Measurements from ENCODE around the gene AFP.
"Not testable (repeated sequence)": the region's sequence is repeated elsewhere in the genome, so short reads cannot be mapped to it uniquely, and the experiment has no call there.

Gene AFP

GRCh38 chr4:73435984-73436383 is at the start of gene AFP:
AFP (plus strand) TSS chr4:73436221; CDS start chr4:73436263, 42 bp downstream.
- DNase-seq = no peak

- no peak for DNase-seq
Measured at GRCh38 chr4:73387552-73387951, 48.5 kb upstream of the AFP start.

- no peak for DNase-seq
Measured at GRCh38 chr4:73388887-73389286, 47.1 kb upstream of the AFP start.

- not testable (repeated sequence) for DNase-seq
Measured at GRCh38 chr4:73389663-73390062, 46.4 kb upstream of the AFP start.

- no peak for DNase-seq
Measured at GRCh38 chr4:73391774-73392173, 44.2 kb upstream of the AFP start.

GRCh38 chr4:73392936-73393335 is 43.1 kb upstream of the AFP start:
- no peak for DNase-seq

GRCh38 chr4:73396304-73396703 is 39.7 kb upstream of the AFP start:
- no peak for DNase-seq

- DNase-seq = no peak
Measured at GRCh38 chr4:73396993-73397972, 38.7 kb upstream of the AFP start.

GRCh38 chr4:73401412-73401811 is 34.6 kb upstream of the AFP start:
- no peak for DNase-seq

- DNase-seq = no peak
Measured at GRCh38 chr4:73404042-73404441, 32.0 kb upstream of the AFP start, which contains the start of gene ALB. ALB (plus strand) TSS chr4:73404287; CDS start chr4:73404328, 41 bp downstream.

GRCh38 chr4:73404457-73404856 is 31.6 kb upstream of the AFP start:
- no peak for DNase-seq

GRCh38 chr4:73405138-73405537 is 30.9 kb upstream of the AFP start:
- no peak for DNase-seq

GRCh38 chr4:73406548-73406875 is 29.5 kb upstream of the AFP start:
- DNase-seq = no peak

GRCh38 chr4:73407227-73407673 is 28.8 kb upstream of the AFP start:
- no peak for DNase-seq

GRCh38 chr4:73408181-73408867 is 27.7 kb upstream of the AFP start:
- no peak for DNase-seq

- no peak for DNase-seq
Measured at GRCh38 chr4:73409012-73409862, 26.8 kb upstream of the AFP start.

GRCh38 chr4:73409978-73410548 is 26.0 kb upstream of the AFP start:
- DNase-seq = no peak

GRCh38 chr4:73410916-73411730 is 24.9 kb upstream of the AFP start:
- no peak for DNase-seq

GRCh38 chr4:73411731-73412414 is 24.1 kb upstream of the AFP start:
- DNase-seq = no peak

- DNase-seq = no peak
Measured at GRCh38 chr4:73413294-73413755, 22.7 kb upstream of the AFP start.

- DNase-seq = no peak
Measured at GRCh38 chr4:73414936-73415271, 21.1 kb upstream of the AFP start.
